B cell (primary cell): ENCODE measurements around the gene SLC22A2. TPM values are rescaled to one million over a fixed set of nuclear protein-coding genes. Genes with fewer than 3 reads are reported as not detected.

ENCODE experiments used
- ATAC-seq: fragments of 200-7000 bp; cut with Tn5 transposase; one replicate; pipeline ENCODE4 v1.10.0; 2021; ENCODE audit warnings: low read depth, mild to moderate bottlenecking, moderate number of reproducible peaks, moderate library complexity
- CTCF ChIA-PET: fragments of 350-600 bp; sonication (Branson Sonifier 250); formaldehyde crosslinking; loops from one replicate; lab custom pipeline; 2021; ENCODE audit warnings: antibody characterized with exemption, inconsistent platforms; lab: Charles Lee
- POLR2A ChIA-PET: fragments of 350-600 bp; sonication (Branson Sonifier 250); formaldehyde crosslinking; loops from one replicate; lab custom pipeline; 2021; ENCODE audit warnings: antibody characterized with exemption; lab: Charles Lee
- DNase-seq: peaks from one replicate; pipeline ENCODE4 v3.0.0; 2013
- H2AFZ ChIP-seq: 2 replicates; pipeline ENCODE4 v1.6.1; 2012; ENCODE audit warnings: mild to moderate bottlenecking, low read depth, low read length; ENCODE audit not compliant: insufficient read depth, poor library complexity, severe bottlenecking
- H3K27ac ChIP-seq, 2 donors: 1 replicate in 1 of 2; 2 replicates in 1 of 2; pipeline ENCODE4 v1.5.1; 2012 to 2013; ENCODE audit warnings: low read length in 2 of 2, mild to moderate bottlenecking in 2 of 2, moderate library complexity in 1 of 2
- H3K27me3 ChIP-seq, 4 experiments: fragments of 200-600 bp in 1 of 4; sonication (generic) in 1 of 4; replicated peaks in 1 of 4; 1 replicate in 2 of 4; 2 replicates in 2 of 4; pipeline versions ENCODE4 v1.6.1 to v1.7.0; 2013 to 2016; ENCODE audit warnings: low read length in 3 of 4, mild to moderate bottlenecking in 2 of 4, mixed read lengths in 1 of 4, moderate library complexity in 1 of 4; ENCODE audit not compliant: insufficient read depth in 4 of 4, control insufficient read depth in 3 of 4; ENCODE audit errors: control extremely low read depth in 1 of 4
- H3K36me3 ChIP-seq, 2 experiments: replicated peaks in 1 of 2; 1 replicate in 1 of 2; 2 replicates in 1 of 2; pipeline versions ENCODE4 v1.6.1 to v1.7.1; 2013; ENCODE audit warnings: low read length in 1 of 2; ENCODE audit not compliant: insufficient read depth in 2 of 2, control insufficient read depth in 1 of 2; ENCODE audit errors: control extremely low read depth in 1 of 2, extremely low read depth in 1 of 2
- H3K4me1 ChIP-seq, 2 donors: fragments of 200-600 bp in 1 of 2; sonication (generic) in 1 of 2; 1 replicate in 1 of 2; 2 replicates in 1 of 2; pipeline versions ENCODE4 v1.5.1 to v1.6.1; 2013 to 2017; ENCODE audit warnings: low read length in 2 of 2; ENCODE audit not compliant: control insufficient read depth in 2 of 2, insufficient read depth in 2 of 2
- H3K4me2 ChIP-seq: replicated peaks from 2 replicates; pipeline ENCODE3; 2012; ENCODE audit warnings: mild to moderate bottlenecking, low read depth, low read length; ENCODE audit not compliant: poor library complexity, severe bottlenecking
- H3K4me3 ChIP-seq, 5 experiments: fragments of 200-600 bp in 1 of 5; sonication (generic) in 1 of 5; 1 replicate in 3 of 5; 2 replicates in 2 of 5; pipeline versions ENCODE4 v1.5.1 to v1.7.0; 2011 to 2016; ENCODE audit warnings: low read length in 4 of 5, mild to moderate bottlenecking in 4 of 5, low read depth in 2 of 5, control low read depth in 1 of 5, moderate library complexity in 1 of 5; ENCODE audit not compliant: insufficient read depth in 1 of 5; ENCODE audit errors: control extremely low read depth in 1 of 5, extremely low read depth in 1 of 5
- H3K79me2 ChIP-seq: fragments of 200-600 bp; sonication (generic); one replicate; pipeline ENCODE4 v1.6.0; 2016; ENCODE audit warnings: low read length; ENCODE audit not compliant: control insufficient read depth, insufficient read depth
- H3K9ac ChIP-seq: fragments of 200-600 bp; sonication (generic); 2 replicates; pipeline ENCODE4 v1.6.1; 2017; ENCODE audit warnings: mild to moderate bottlenecking, low read length, moderate library complexity
- H3K9me3 ChIP-seq, 3 donors: one replicate each; pipeline versions ENCODE4 v1.6.1 to v1.7.1; 2013; ENCODE audit warnings: low read length in 2 of 3; ENCODE audit not compliant: control insufficient read depth in 2 of 3, insufficient read depth in 1 of 3; ENCODE audit errors: control extremely low read depth in 1 of 3
- H4K20me1 ChIP-seq: 2 replicates; pipeline ENCODE4 v1.6.0; 2012; ENCODE audit warnings: mild to moderate bottlenecking, low read length; ENCODE audit not compliant: insufficient read depth, control insufficient read depth, poor library complexity, severe bottlenecking
- H3K27ac Mint-ChIP-seq: one replicate; pipeline ENCODE4 v1.8.0; 2021; ENCODE audit warnings: mixed read lengths
- H3K27me3 Mint-ChIP-seq: one replicate; pipeline ENCODE4 v1.8.0; 2021; ENCODE audit warnings: mixed read lengths
- H3K4me1 Mint-ChIP-seq: one replicate; pipeline ENCODE4 v1.8.0; 2021; ENCODE audit warnings: mixed read lengths
- H3K4me3 Mint-ChIP-seq: one replicate; pipeline ENCODE4 v1.8.0; 2021; ENCODE audit warnings: mixed read lengths
- H3K9me3 Mint-ChIP-seq: one replicate; pipeline ENCODE4 v1.8.0; 2022; ENCODE audit warnings: mixed read lengths; ENCODE audit not compliant: insufficient read depth
- CTCF ChIP-seq: fragments of 200-600 bp; IDR thresholded peaks from one replicate; pipeline ENCODE4 v1.8.0; 2022; ENCODE audit warnings: antibody characterized with exemption, mild to moderate bottlenecking
- EZH2 ChIP-seq: IDR thresholded peaks from 2 replicates; pipeline ENCODE4 v1.6.1; 2012; ENCODE audit warnings: borderline replicate concordance, low read depth, mild to moderate bottlenecking, moderate library complexity, low read length; ENCODE audit not compliant: insufficient read depth, poor library complexity, severe bottlenecking
- WGBS: methylation state at CpG from one replicate; pipeline ENCODE4 v1.1.5; 2013; ENCODE audit warnings: missing lambda C conversion rate; ENCODE audit not compliant: insufficient coverage; 5-methylcytosine and 5-hydroxymethylcytosine counted together
- intact Hi-C: fragments of 100-400 bp; cut with micrococcal nuclease; formaldehyde crosslinking; loops from one replicate; pipeline ENCODE4 v1.10.0; 2022
- polyA plus RNA-seq: library from polyadenylated mRNA; depleted of rRNA; stranded (reverse); fragments of >200 nt; gene quantifications from 2 replicates; pipeline ENCODE4 v1.2.3, GENCODE V29; 2012
- total RNA-seq, 2 donors: library from RNA; stranded (reverse); fragments of 120-200 nt in 1 of 2; gene quantifications; 1 replicate in 1 of 2; 2 replicates in 1 of 2; pipeline versions ENCODE4 v1.2.3 to v1.2.4, GENCODE V29; 2013 to 2022

The SLC22A2 gene
- total and polyA plus RNA-seq, 2 donors (not counting 1 experiment from before 2014, with no cell fraction given), result not detected

GRCh38 chr6:160253292-160253691 lies 5.3 kb downstream of the SLC22A2 start:
- H3K4me1 ChIP-seq, result no peaks in the 10 kb centered on the region
- no peak overlapping the region for H3K4me2 ChIP-seq
- TF ChIP-seq EZH2 (no peak), CTCF (no peak)
- H4K20me1 ChIP-seq, result no peaks in the 10 kb centered on the region
- H3K4me3 ChIP-seq, result no peak overlapping the region
- Mint-ChIP-seq H3K9me3 (no peaks in the 10 kb centered on the region), H3K4me3 (no peak overlapping the region), H3K27ac (no peak overlapping the region), H3K27me3 (peaks cover 24% of the 10 kb centered on the region), H3K4me1 (no peaks in the 10 kb centered on the region)
- H3K9ac ChIP-seq, result no peak overlapping the region
- intact Hi-C loops, result no loop called here
- H3K27ac ChIP-seq, result no peak overlapping the region
- ATAC-seq (no peak), DNase-seq (no peak)
- ChIA-PET CTCF (no interaction called here), POLR2A (no interaction called here)
- WGBS, result 86% methylated on average over 1 of the region's 3 CpGs
- no peaks in the 10 kb centered on the region for H3K9me3 ChIP-seq
- no peak overlapping the region for H2AFZ ChIP-seq
- H3K27me3 ChIP-seq, result no peaks in the 10 kb centered on the region
- H3K79me2 ChIP-seq, result no peaks in the 10 kb centered on the region
- H3K36me3 ChIP-seq, result no peaks in the 10 kb centered on the region

- TF ChIP-seq EZH2, result no peak
- no peak for TF ChIP-seq CTCF
- no peak for DNase-seq
- Histone ChIP-seq H2AFZ (no peak overlapping the region), H4K20me1 (no peaks in the 10 kb centered on the region), H3K79me2 (no peaks in the 10 kb centered on the region), H3K4me1 (no peaks in the 10 kb centered on the region), H3K36me3 (no peaks in the 10 kb centered on the region), H3K4me3 (no peak overlapping the region), H3K9ac (no peak overlapping the region), H3K9me3 (no peaks in the 10 kb centered on the region), H3K27ac (no peak overlapping the region), H3K4me2 (no peak overlapping the region), H3K27me3 (no peaks in the 10 kb centered on the region)
- intact Hi-C loops, result no loop called here
- no peak overlapping the region for H3K4me3 Mint-ChIP-seq
- ChIA-PET CTCF (no interaction called here), POLR2A (no interaction called here)
- ATAC-seq, result no peak
- H3K27ac Mint-ChIP-seq, result no peak overlapping the region
- 57% methylated on average over 1 of the region's 1 CpG for WGBS
- no peaks in the 10 kb centered on the region for H3K4me1 Mint-ChIP-seq
- peaks cover 18% of the 10 kb centered on the region for H3K27me3 Mint-ChIP-seq
- no peaks in the 10 kb centered on the region for H3K9me3 Mint-ChIP-seq
Measured at GRCh38 chr6:160252073-160252813, 6.4 kb downstream of the SLC22A2 start.
